ENCODE results near the gene IQGAP2.

The IQGAP2 gene

GRCh38 chr5:76747706-76748105 is 344.6 kb downstream of the IQGAP2 start:
- no peak for DNase-seq (ENCODE audit: extremely low spot score, insufficient read length, low read depth)
- no peak for FAIRE-seq

GRCh38 chr5:76751291-76751690 is 348.2 kb downstream of the IQGAP2 start:
- no peak for DNase-seq (ENCODE audit: extremely low spot score, insufficient read length, low read depth)
- FAIRE-seq = no peak

GRCh38 chr5:76754668-76755078 is 351.6 kb downstream of the IQGAP2 start:
- FAIRE-seq = no peak
- no peak for DNase-seq (ENCODE audit: extremely low spot score, insufficient read length, low read depth)

GRCh38 chr5:76755779-76756637 is 352.9 kb downstream of the IQGAP2 start:
- no peak for DNase-seq (ENCODE audit: extremely low spot score, insufficient read length, low read depth)
- no peak for FAIRE-seq

- no peak for DNase-seq (ENCODE audit: extremely low spot score, insufficient read length, low read depth)
- FAIRE-seq = no peak
Observed at GRCh38 chr5:76757049-76757448, 354.0 kb downstream of the IQGAP2 start.

Data from GM18507 (cell line).